Skeletal muscle tissue (tissue), 4 donors: ENCODE data around the gene FBXW7. TPM values are rescaled to one million over a fixed set of nuclear protein-coding genes. Genes with fewer than 3 reads are reported as not detected.

Source experiments
- H3K27ac ChIP-seq: one replicate; pipeline ENCODE4 v1.7.0; 2013; ENCODE audit warnings: mild to moderate bottlenecking, low read depth, low read length, inconsistent platforms
- H3K27me3 ChIP-seq, 3 donors: one replicate each; pipeline ENCODE4 v1.7.0; 2013; ENCODE audit warnings: low read length in 3 of 3; ENCODE audit not compliant: control insufficient read depth in 3 of 3, insufficient read depth in 3 of 3
- H3K36me3 ChIP-seq, 3 donors: one replicate each; pipeline ENCODE4 v1.7.0; 2013; ENCODE audit warnings: low read length in 3 of 3; ENCODE audit not compliant: control insufficient read depth in 3 of 3, insufficient read depth in 3 of 3
- H3K4me1 ChIP-seq, 3 donors: one replicate each; pipeline ENCODE4 v1.7.0; 2013; ENCODE audit warnings: low read length in 3 of 3, mild to moderate bottlenecking in 3 of 3; ENCODE audit not compliant: control insufficient read depth in 3 of 3, insufficient read depth in 3 of 3
- H3K4me3 ChIP-seq, 3 donors: one replicate each; pipeline ENCODE4 v1.7.0; 2013; ENCODE audit warnings: low read length in 3 of 3
- H3K9ac ChIP-seq, 3 donors: one replicate each; pipeline ENCODE4 v1.7.0; 2013; ENCODE audit warnings: low read length in 3 of 3, mild to moderate bottlenecking in 3 of 3, moderate library complexity in 2 of 3, low read depth in 1 of 3
- H3K9me3 ChIP-seq, 3 donors: one replicate each; pipeline ENCODE4 v1.7.0; 2013; ENCODE audit warnings: low read length in 3 of 3; ENCODE audit not compliant: control insufficient read depth in 3 of 3
- total RNA-seq: library from RNA; depleted of rRNA; stranded (reverse); fragments of >200 nt; gene quantifications from one replicate; pipeline ENCODE4 v1.2.3, GENCODE V29; 2014
- donor health status: Osteomylitis.

The FBXW7 gene
- total RNA-seq, 1 donor from 2014 or later, result 102 TPM

DNA sequence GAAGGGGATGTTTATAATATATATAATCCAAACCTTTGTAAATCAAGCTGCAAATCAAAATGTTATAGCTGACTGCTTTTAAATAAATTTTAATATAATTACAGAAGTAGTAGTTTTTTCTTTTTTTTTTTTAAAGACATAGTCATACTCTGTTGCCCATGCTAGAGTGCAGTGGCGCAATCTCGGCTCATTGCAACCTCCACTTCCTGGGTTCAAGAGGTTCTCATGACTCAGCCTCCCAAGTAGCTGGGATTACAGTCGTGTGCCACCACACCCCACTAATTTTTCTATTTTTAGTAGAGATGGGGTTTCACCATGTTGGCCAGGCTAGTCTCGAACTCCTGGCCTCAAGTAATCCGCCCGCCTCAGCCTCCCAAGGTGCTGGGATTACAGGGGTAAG is 178.7 kb downstream of the FBXW7 start:
- Histone ChIP-seq H3K4me1 (peaks cover 0 to 14% (median 11%) of the 10 kb centered on the region in 3 donors), H3K9ac (no peak overlapping the region), H3K27ac (no peak overlapping the region), H3K4me3 (no peak overlapping the region), H3K9me3 (no peaks in the 10 kb centered on the region), H3K27me3 (no peaks in the 10 kb centered on the region), H3K36me3 (no peaks in the 10 kb centered on the region)

GRCh38 chr4:152356428-152357034 is 179.4 kb downstream of the FBXW7 start:
- H3K4me1 ChIP-seq, result peaks cover 0 to 15% (median 12%) of the 10 kb centered on the region in 3 donors
- no peak overlapping the region for H3K27ac ChIP-seq
- no peak overlapping the region for H3K4me3 ChIP-seq
- H3K9ac ChIP-seq, result no peak overlapping the region
- H3K27me3 ChIP-seq, result no peaks in the 10 kb centered on the region
- no peaks in the 10 kb centered on the region for H3K36me3 ChIP-seq
- no peaks in the 10 kb centered on the region for H3K9me3 ChIP-seq

DNA sequence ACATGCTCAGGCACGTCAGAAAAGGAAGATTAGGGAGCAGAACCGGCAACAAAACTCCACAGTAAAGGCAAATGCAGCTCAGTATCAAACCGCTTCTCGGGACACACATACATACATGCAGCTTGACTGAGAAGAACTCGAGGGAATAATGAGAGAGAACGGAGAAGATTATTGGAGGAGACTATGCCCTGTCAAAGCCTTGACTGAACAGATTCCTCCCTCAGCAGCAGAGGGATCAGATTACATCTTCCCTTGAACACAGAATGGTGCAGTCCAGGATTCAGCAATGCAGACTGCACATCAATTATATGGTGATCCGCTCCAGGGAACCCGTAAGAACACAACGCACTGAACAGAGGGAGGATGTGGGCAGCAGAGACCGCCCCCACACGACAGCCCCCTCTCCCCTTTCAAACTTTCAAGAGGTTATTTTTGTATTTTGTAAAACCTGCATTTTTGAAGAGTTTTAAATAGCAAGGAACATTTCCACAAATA is 183.2 kb downstream of the FBXW7 start:
- Histone ChIP-seq H3K27me3 (no peaks in the 10 kb centered on the region), H3K9ac (peak overlapping the region; percentile 36 to 64 (median 63)), H3K36me3 (no peaks in the 10 kb centered on the region), H3K27ac (peak overlapping the region; percentile 54), H3K4me1 (peaks cover 0 to 13% (median 8%) of the 10 kb centered on the region in 3 donors), H3K4me3 (peak overlapping the region; percentile 57 to 75 (median 62)), H3K9me3 (no peaks in the 10 kb centered on the region)

GRCh38 chr4:152352215-152352614 is 183.7 kb downstream of the FBXW7 start:
- Histone ChIP-seq H3K4me3 (peak overlapping the region; percentile 57 to 75 (median 62)), H3K27me3 (no peaks in the 10 kb centered on the region), H3K9ac (peak overlapping the region; percentile 36 to 64 (median 63)), H3K36me3 (no peaks in the 10 kb centered on the region), H3K27ac (peak overlapping the region; percentile 54), H3K4me1 (peaks cover 0 to 13% (median 8%) of the 10 kb centered on the region in 3 donors), H3K9me3 (no peaks in the 10 kb centered on the region)

DNA sequence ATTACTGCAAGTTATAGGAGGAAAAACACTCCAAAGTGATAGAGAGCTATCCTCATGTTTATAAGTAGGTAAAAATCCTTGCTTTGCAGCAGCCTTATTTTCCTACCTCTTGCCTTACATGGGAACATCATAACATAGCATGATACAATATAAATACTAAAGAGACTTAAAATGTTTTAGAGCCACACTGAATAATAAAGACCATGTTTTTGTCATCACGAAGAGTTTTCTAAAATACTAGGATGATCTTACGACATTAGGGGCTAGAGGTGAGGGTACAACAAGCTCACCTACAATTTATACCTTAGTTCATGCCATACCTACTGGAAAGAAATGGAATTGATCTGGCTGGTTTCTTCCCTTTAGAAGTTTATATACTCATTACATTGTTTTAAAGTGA is 184.8 kb downstream of the FBXW7 start:
- Histone ChIP-seq H3K27me3 (no peaks in the 10 kb centered on the region), H3K4me3 (no peak overlapping the region), H3K9ac (no peak overlapping the region), H3K4me1 (peaks cover 0 to 13% (median 8%) of the 10 kb centered on the region in 3 donors), H3K9me3 (no peaks in the 10 kb centered on the region), H3K27ac (no peak overlapping the region), H3K36me3 (peaks cover 0 to 8% (median 8%) of the 10 kb centered on the region in 3 donors)

- H3K4me1 ChIP-seq, result peaks cover 0 to 8% (median 8%) of the 10 kb centered on the region in 3 donors
- no peak overlapping the region for H3K4me3 ChIP-seq
- no peak overlapping the region for H3K9ac ChIP-seq
Measured at GRCh38 chr4:152348670-152349069, 187.2 kb downstream of the FBXW7 start.

GRCh38 chr4:152346979-152347378 is 188.9 kb downstream of the FBXW7 start:
- Histone ChIP-seq H3K27ac (no peak overlapping the region), H3K4me1 (peaks cover 0 to 5% (median 0%) of the 10 kb centered on the region in 3 donors), H3K4me3 (no peak overlapping the region), H3K27me3 (no peaks in the 10 kb centered on the region), H3K9me3 (no peaks in the 10 kb centered on the region), H3K9ac (no peak overlapping the region), H3K36me3 (peaks cover 0 to 13% (median 8%) of the 10 kb centered on the region in 3 donors)

More at GRCh38 chr4:152348670-152349069, 187.2 kb downstream of the FBXW7 start:
- no peaks in the 10 kb centered on the region for H3K9me3 ChIP-seq
- H3K27ac ChIP-seq, result no peak overlapping the region
- no peaks in the 10 kb centered on the region for H3K27me3 ChIP-seq
- H3K36me3 ChIP-seq, result peaks cover 0 to 9% (median 8%) of the 10 kb centered on the region in 3 donors

DNA sequence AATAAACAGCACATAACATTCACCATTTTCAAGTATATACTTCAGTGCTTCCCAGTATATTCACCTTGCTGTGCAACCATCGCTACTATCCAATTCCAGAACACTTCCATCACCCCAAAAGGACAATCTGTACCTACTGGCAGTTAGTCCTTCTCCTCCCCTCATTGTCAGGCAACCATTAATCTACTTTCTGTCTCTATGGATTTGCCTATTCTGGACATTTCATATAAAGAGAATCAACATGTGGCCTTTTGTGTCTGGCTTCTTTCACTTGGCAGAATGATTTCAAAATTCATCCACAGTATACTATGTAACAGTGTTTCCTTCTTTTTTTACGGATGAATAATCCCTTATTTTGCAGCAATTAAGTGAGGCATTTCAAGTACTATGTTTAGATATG is 189.4 kb downstream of the FBXW7 start:
- Histone ChIP-seq H3K36me3 (peaks cover 0 to 13% (median 8%) of the 10 kb centered on the region in 3 donors), H3K4me1 (peaks cover 0 to 5% (median 0%) of the 10 kb centered on the region in 3 donors), H3K9me3 (no peaks in the 10 kb centered on the region), H3K9ac (no peak overlapping the region), H3K4me3 (no peak overlapping the region), H3K27ac (no peak overlapping the region), H3K27me3 (no peaks in the 10 kb centered on the region)

DNA sequence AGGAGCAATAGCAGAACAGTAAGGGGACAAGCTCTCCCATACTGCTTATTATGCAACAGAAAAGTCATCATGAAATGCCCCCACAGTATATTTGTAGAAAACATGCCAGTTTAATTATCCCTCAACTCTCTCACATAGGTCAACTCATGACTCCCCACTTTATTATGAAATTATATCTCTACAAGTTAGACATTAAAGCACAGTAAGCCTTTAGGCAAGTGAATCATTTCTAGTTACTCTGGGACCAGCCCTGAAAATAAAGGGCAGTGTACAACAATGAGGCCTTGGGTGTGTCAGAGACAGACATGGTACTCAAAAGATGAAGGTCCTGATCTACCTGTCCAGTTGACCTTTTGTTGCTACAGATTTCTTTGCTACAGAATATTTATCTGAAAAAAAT is 191.9 kb downstream of the FBXW7 start:
- no peaks in the 10 kb centered on the region for H3K27me3 ChIP-seq
- H3K36me3 ChIP-seq, result peaks cover 0 to 14% (median 13%) of the 10 kb centered on the region in 3 donors
- H3K9me3 ChIP-seq, result no peaks in the 10 kb centered on the region
- no peak overlapping the region for H3K9ac ChIP-seq
- peaks cover 0 to 11% (median 5%) of the 10 kb centered on the region in 3 donors for H3K4me1 ChIP-seq
- no peak overlapping the region for H3K27ac ChIP-seq
- H3K4me3 ChIP-seq, result no peak overlapping the region

DNA sequence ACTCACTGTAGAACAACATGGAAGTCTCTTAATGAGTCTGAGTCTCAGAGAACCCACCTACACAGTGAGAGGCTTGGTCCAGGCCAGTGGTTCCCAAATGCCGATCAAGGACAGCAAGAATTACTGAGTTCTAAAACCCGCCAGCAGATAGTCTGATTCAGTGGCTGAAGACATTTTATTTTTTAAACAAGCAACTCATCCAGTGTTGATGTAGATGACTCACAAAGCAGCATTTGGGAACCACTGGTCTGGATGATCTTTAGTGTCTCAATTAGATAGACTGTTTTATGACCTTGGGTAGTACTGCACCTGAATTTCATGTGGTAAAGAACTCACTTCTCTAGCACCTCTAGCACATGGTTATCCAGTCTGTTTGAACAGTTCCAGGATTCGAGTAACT is 193.6 kb downstream of the FBXW7 start:
- H3K4me1 ChIP-seq, result peaks cover 0 to 11% (median 5%) of the 10 kb centered on the region in 3 donors
- H3K9me3 ChIP-seq, result no peaks in the 10 kb centered on the region
- peaks cover 3 to 15% (median 13%) of the 10 kb centered on the region in 3 donors for H3K36me3 ChIP-seq
- no peak overlapping the region for H3K27ac ChIP-seq
- H3K4me3 ChIP-seq, result no peak overlapping the region
- H3K9ac ChIP-seq, result no peak overlapping the region
- H3K27me3 ChIP-seq, result no peaks in the 10 kb centered on the region
